ENCODE data around the gene NPAS2.

NPAS2 gene

GRCh38 chr2:101014264-101014857 lies 194.4 kb downstream of the NPAS2 start:
- DNase-seq (ENCODE audit: low read depth) = no peak

- no peak for DNase-seq (ENCODE audit: low read depth)
Observed at GRCh38 chr2:101017371-101017770, 197.4 kb downstream of the NPAS2 start.

GRCh38 chr2:101018934-101019333 lies 199.0 kb downstream of the NPAS2 start:
- DNase-seq (ENCODE audit: low read depth) = no peak

GRCh38 chr2:101022221-101022620 lies 202.3 kb downstream of the NPAS2 start:
- DNase-seq (ENCODE audit: low read depth) = no peak

GRCh38 chr2:101023327-101024107 lies 203.6 kb downstream of the NPAS2 start:
- no peak for DNase-seq (ENCODE audit: low read depth)

- DNase-seq (ENCODE audit: low read depth) = no peak
Observed at GRCh38 chr2:101025561-101025960, 205.6 kb downstream of the NPAS2 start.

GRCh38 chr2:101026253-101026701 lies 206.3 kb downstream of the NPAS2 start:
- no peak for DNase-seq (ENCODE audit: low read depth)

- DNase-seq (ENCODE audit: low read depth) = no peak
Observed at GRCh38 chr2:101026923-101027469, 207.1 kb downstream of the NPAS2 start.

GRCh38 chr2:101027852-101028251 lies 207.9 kb downstream of the NPAS2 start:
- no peak for DNase-seq (ENCODE audit: low read depth)

GRCh38 chr2:101030866-101031554 lies 211.1 kb downstream of the NPAS2 start:
- DNase-seq (ENCODE audit: low read depth) = no peak

- no peak for DNase-seq (ENCODE audit: low read depth)
Observed at GRCh38 chr2:101032084-101032776, 212.3 kb downstream of the NPAS2 start.

GRCh38 chr2:101036562-101036961 lies 216.6 kb downstream of the NPAS2 start:
- no peak for DNase-seq (ENCODE audit: low read depth)

GRCh38 chr2:101037161-101037755 lies 217.3 kb downstream of the NPAS2 start:
- DNase-seq (ENCODE audit: low read depth) = no peak

GRCh38 chr2:101038455-101039255 lies 218.7 kb downstream of the NPAS2 start:
- no peak for DNase-seq (ENCODE audit: low read depth)

- DNase-seq (ENCODE audit: low read depth) = no peak
Observed at GRCh38 chr2:101040072-101040471, 220.1 kb downstream of the NPAS2 start.

- DNase-seq (ENCODE audit: low read depth) = no peak
Observed at GRCh38 chr2:101040761-101041160, 220.8 kb downstream of the NPAS2 start.

GRCh38 chr2:101041413-101041812 lies 221.5 kb downstream of the NPAS2 start:
- DNase-seq (ENCODE audit: low read depth) = no peak

GRCh38 chr2:101045330-101045729 lies 225.4 kb downstream of the NPAS2 start:
- DNase-seq (ENCODE audit: low read depth) = no peak

Measured in activated T-cell treated with anti-CD3 and anti-CD28 coated beads for 24 hours (primary cell).